HG02981 (cell line): ENCODE results near the gene RPL27.

ENCODE experiments used
- ATAC-seq: cut with Tn5 transposase; IDR thresholded peaks from one replicate; pipeline ENCODE4 v1.9.1; 2021; ENCODE audit warnings: mild to moderate bottlenecking, moderate library complexity; ENCODE audit not compliant: unreplicated experiment

Gene RPL27

DNA sequence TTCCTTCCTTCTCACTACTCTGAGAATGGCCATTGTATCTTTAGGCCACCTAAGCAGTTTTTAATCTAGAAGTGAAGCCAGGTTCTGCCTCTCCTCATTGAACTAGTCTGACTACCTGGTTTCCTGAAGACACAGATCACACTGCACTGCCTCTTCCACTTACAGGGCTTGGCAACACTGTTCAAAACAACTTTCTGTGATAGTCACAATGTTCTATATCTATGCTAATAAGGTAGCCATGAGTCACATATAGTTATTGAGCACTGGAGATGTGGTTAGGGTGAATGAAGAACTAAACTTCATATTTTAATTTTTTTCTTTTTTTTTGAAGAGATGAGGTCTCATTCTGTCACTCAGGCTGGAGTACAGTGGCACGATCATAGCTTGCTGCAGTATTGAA lies 53.8 kb downstream of the RPL27 start:
- ATAC-seq: no peak
